Osteoblast (primary cell): Measurements from ENCODE around the gene GPX3. TPM values are rescaled to one million over a fixed set of nuclear protein-coding genes. Genes with fewer than 3 reads are reported as not detected.

Source experiments
- DNase-seq: peaks from one replicate; pipeline ENCODE4 v3.0.0; 2011; ENCODE audit warnings: low spot score, mixed read lengths; ENCODE audit not compliant: insufficient read length; ENCODE audit errors: missing footprints
- H2AFZ ChIP-seq: 2 replicates; pipeline ENCODE4 v1.6.0; 2011; ENCODE audit warnings: mild to moderate bottlenecking, low read length
- H3K27ac ChIP-seq: 2 replicates; pipeline ENCODE4 v1.5.1; 2011; ENCODE audit warnings: mild to moderate bottlenecking, low read depth, low read length, moderate library complexity
- H3K27me3 ChIP-seq: 2 replicates; pipeline ENCODE4 v1.6.0; 2012; ENCODE audit warnings: mild to moderate bottlenecking, control low read depth, inconsistent platforms, low read length, moderate library complexity; ENCODE audit not compliant: insufficient read depth
- H3K36me3 ChIP-seq: 2 replicates; pipeline ENCODE4 v1.5.1; 2011; ENCODE audit warnings: mild to moderate bottlenecking, low read length, control low read depth, moderate library complexity; ENCODE audit not compliant: insufficient read depth
- H3K4me1 ChIP-seq: 2 replicates; pipeline ENCODE4 v1.5.1; 2011; ENCODE audit warnings: mild to moderate bottlenecking, low read length, control low read depth, moderate library complexity; ENCODE audit not compliant: insufficient read depth
- H3K4me2 ChIP-seq: 2 replicates; pipeline ENCODE4 v1.6.0; 2011; ENCODE audit warnings: mild to moderate bottlenecking, low read length; ENCODE audit not compliant: insufficient read depth
- H3K4me3 ChIP-seq: fragments of 200-600 bp; sonication (generic); 3 replicates; pipeline ENCODE4 v1.5.1; 2012; ENCODE audit warnings: mild to moderate bottlenecking, low read length, inconsistent platforms; ENCODE audit not compliant: insufficient read depth
- H3K79me2 ChIP-seq: 2 replicates; pipeline ENCODE4 v1.6.0; 2012; ENCODE audit warnings: mild to moderate bottlenecking, low read length, control low read depth, inconsistent platforms; ENCODE audit not compliant: insufficient read depth
- H3K9me3 ChIP-seq: 2 replicates; pipeline ENCODE4 v1.5.1; 2011; ENCODE audit warnings: low read depth, low read length, control low read depth
- H4K20me1 ChIP-seq: 2 replicates; pipeline ENCODE4 v1.6.0; 2012; ENCODE audit warnings: mild to moderate bottlenecking, low read length, control low read depth; ENCODE audit not compliant: insufficient read depth
- CTCF ChIP-seq: IDR thresholded peaks from 2 replicates; pipeline ENCODE4 v1.5.1; 2011; ENCODE audit warnings: mild to moderate bottlenecking, low read depth, low read length, moderate library complexity; ENCODE audit errors: extremely low read depth
- total RNA-seq: library from RNA; depleted of rRNA; stranded (reverse); fragments of >200 nt; gene quantifications from 2 replicates; pipeline ENCODE4 v1.2.3, GENCODE V29; 2012

The GPX3 gene
- total RNA-seq, 1 donor, result 9.8 TPM

DNA sequence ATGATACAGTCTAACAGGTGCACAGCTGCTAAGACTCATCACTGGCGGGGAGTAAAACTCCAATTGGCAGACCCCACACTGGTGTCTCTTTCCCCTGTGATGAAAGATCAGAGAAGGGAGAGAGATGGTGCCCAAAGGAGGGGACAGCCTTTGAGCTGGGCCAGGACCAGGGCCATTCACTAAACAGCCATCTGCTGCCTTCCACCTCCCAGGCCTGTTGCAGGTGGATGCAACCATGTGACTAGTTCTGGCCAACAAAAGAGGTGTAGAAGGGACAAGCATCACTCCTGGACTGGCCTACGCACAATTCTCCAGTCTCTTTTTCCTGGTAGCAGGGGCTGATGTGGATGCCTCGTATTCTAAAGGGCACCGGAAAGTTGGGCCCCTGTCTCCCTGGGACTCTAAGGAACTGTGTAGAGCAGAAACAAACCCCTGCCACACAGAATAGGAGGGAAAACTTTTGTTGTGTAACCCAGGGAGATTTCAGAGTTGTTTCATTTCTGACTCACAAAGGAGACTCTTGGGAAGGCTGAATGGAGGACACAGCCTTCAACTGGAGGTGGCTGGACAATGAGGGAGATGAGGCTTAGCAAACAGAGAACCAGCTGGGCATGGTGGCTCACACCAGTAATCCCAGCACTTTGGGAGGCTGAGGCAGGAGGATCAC lies 33.5 kb downstream of the GPX3 start:
- Histone ChIP-seq H3K27me3 (no peaks in the 10 kb centered on the region), H3K79me2 (no peaks in the 10 kb centered on the region), H3K4me3 (no peak overlapping the region), H2AFZ (no peak overlapping the region), H4K20me1 (peaks cover 31% of the 10 kb centered on the region), H3K4me2 (no peak overlapping the region), H3K4me1 (no peaks in the 10 kb centered on the region), H3K9me3 (no peaks in the 10 kb centered on the region), H3K36me3 (peaks cover 44% of the 10 kb centered on the region), H3K27ac (no peak overlapping the region)
- peak; percentile 88 for DNase-seq
- no peak for TF ChIP-seq CTCF

DNA sequence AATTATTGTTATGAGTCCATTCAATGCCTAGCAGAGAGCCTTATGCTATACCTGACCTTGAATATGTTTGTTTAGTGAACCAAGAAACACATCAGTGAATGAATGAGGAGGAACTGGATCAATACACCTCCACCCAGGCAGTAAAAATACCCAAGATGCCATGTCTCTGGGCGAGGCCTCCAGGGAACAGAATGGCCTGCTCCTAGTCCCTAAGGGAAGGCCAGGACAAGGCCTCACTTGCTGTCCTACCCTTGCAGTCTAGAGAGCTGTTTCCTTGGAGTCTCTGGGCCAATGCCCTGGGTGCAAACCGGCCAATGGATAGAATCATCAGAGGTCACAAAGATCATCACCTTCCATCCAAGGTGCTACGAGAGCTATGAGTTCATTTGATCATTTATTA lies 34.3 kb downstream of the GPX3 start:
- H3K79me2 ChIP-seq, result no peaks in the 10 kb centered on the region
- TF ChIP-seq CTCF, result no peak
- no peaks in the 10 kb centered on the region for H3K27me3 ChIP-seq
- H3K9me3 ChIP-seq, result no peaks in the 10 kb centered on the region
- no peak overlapping the region for H3K4me2 ChIP-seq
- no peaks in the 10 kb centered on the region for H3K4me1 ChIP-seq
- H3K27ac ChIP-seq, result no peak overlapping the region
- H2AFZ ChIP-seq, result no peak overlapping the region
- peaks cover 35% of the 10 kb centered on the region for H4K20me1 ChIP-seq
- no peak overlapping the region for H3K4me3 ChIP-seq
- H3K36me3 ChIP-seq, result peaks cover 40% of the 10 kb centered on the region
- DNase-seq, result no peak

DNA sequence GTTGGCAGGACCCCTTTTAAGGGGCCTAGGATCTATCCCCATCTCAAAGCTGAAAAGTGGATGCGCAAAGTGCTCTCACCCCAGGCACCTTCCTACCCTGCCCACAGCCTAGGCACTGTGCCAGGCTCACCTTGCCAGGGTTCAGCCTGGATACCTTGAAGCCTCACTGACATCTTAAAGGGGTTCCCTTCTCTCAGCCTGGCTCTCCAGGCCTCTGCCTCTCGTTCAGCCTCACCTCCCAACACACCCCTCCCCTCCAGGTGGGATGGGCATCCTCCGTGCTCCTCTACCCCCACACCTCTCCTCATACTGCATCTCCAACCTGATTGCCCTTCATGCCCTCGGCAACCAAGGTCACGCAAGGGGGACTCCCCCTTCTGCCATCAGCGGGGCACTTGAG lies 34.9 kb downstream of the GPX3 start:
- H3K4me3 ChIP-seq, result no peak overlapping the region
- H3K4me2 ChIP-seq, result no peak overlapping the region
- no peaks in the 10 kb centered on the region for H3K79me2 ChIP-seq
- H3K4me1 ChIP-seq, result peaks cover 4% of the 10 kb centered on the region
- no peaks in the 10 kb centered on the region for H3K27me3 ChIP-seq
- H3K36me3 ChIP-seq, result peaks cover 43% of the 10 kb centered on the region
- no peak overlapping the region for H3K27ac ChIP-seq
- H4K20me1 ChIP-seq, result peaks cover 39% of the 10 kb centered on the region
- TF ChIP-seq CTCF, result no peak
- DNase-seq, result no peak
- no peak overlapping the region for H2AFZ ChIP-seq
- no peaks in the 10 kb centered on the region for H3K9me3 ChIP-seq

DNA sequence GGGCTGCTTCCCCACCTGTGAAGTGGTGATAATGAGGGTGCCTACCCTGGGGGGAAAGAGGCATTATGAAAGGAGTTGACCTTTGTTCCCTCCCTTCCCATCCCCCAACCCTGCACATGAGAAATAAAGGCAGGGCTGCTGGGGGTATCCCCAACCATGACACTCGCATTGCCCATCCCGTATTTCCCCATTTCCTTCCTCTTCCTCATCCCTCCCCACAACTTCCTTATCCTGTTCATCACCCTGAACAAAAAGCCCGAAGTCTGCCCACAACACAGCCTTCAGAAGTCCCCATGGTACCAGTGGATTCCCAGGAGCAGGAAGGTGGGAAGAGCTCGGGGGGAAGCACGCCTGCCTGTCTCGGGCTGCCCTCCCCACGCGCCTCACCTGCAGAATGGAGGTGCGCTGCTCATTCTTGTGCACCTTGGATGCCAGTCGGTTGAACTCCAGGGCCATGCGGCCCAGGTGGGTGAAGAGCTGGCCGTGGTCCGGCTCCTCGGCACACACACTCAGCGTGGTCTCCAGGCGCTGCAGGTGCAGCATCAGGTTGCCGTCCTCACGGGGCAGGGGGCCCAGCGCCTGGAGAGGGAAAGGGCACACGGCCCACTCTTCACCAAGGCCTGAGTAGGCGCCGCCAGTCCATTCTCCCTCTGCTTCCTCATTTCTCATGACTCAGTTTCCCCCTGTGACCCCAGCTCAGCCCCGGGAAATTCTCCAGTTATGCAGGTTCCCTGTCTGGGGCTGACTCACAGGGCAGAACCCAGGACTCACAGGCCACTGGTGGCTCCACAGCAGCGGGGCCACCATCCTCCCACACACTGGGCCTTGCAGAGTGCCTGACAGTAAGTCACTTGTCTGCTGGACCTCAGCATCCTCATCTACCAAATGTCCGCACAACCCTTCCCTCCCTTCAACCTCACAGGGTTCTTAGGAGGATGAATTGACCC lies 36.3 kb downstream of the GPX3 start:
- Histone ChIP-seq H3K4me2 (no peak overlapping the region), H3K4me3 (no peak overlapping the region), H3K27me3 (no peaks in the 10 kb centered on the region), H4K20me1 (peaks cover 44% of the 10 kb centered on the region), H3K79me2 (no peaks in the 10 kb centered on the region), H3K27ac (no peak overlapping the region), H3K4me1 (peaks cover 7% of the 10 kb centered on the region), H3K36me3 (peaks cover 45% of the 10 kb centered on the region), H3K9me3 (no peaks in the 10 kb centered on the region), H2AFZ (no peak overlapping the region)
- DNase-seq, result no peak
- TF ChIP-seq CTCF, result no peak
